IPS-15b (cell line): ENCODE results near the gene KCNAB2.

Experiments used
- H3K27me3 ChIP-seq: one replicate; pipeline ENCODE4 v1.6.1; 2013; ENCODE audit warnings: low read length; ENCODE audit not compliant: control insufficient read depth, insufficient read depth
- H3K36me3 ChIP-seq: one replicate; pipeline ENCODE4 v1.6.1; 2013; ENCODE audit warnings: low read length; ENCODE audit not compliant: control insufficient read depth, insufficient read depth
- H3K4me1 ChIP-seq: one replicate; pipeline ENCODE4 v1.6.1; 2013; ENCODE audit warnings: mild to moderate bottlenecking, low read length; ENCODE audit not compliant: control insufficient read depth, insufficient read depth
- H3K4me3 ChIP-seq: one replicate; pipeline ENCODE4 v1.5.1; 2013; ENCODE audit warnings: low read depth, low read length
- H3K9ac ChIP-seq: one replicate; pipeline ENCODE4 v1.6.1; 2013; ENCODE audit warnings: low read depth, mild to moderate bottlenecking, low read length
- H3K9me3 ChIP-seq: one replicate; pipeline ENCODE4 v1.6.1; 2013; ENCODE audit warnings: mild to moderate bottlenecking, low read length; ENCODE audit not compliant: control insufficient read depth, insufficient read depth

The KCNAB2 gene

GRCh38 chr1:6105763-6106162 lies 60.1 kb downstream of the KCNAB2 start:
- H3K4me1 ChIP-seq, result no peaks in the 10 kb centered on the region
- H3K9ac ChIP-seq, result no peak overlapping the region
- no peaks in the 10 kb centered on the region for H3K27me3 ChIP-seq
- H3K4me3 ChIP-seq, result no peak overlapping the region
- H3K36me3 ChIP-seq, result no peaks in the 10 kb centered on the region
- no peaks in the 10 kb centered on the region for H3K9me3 ChIP-seq

DNA sequence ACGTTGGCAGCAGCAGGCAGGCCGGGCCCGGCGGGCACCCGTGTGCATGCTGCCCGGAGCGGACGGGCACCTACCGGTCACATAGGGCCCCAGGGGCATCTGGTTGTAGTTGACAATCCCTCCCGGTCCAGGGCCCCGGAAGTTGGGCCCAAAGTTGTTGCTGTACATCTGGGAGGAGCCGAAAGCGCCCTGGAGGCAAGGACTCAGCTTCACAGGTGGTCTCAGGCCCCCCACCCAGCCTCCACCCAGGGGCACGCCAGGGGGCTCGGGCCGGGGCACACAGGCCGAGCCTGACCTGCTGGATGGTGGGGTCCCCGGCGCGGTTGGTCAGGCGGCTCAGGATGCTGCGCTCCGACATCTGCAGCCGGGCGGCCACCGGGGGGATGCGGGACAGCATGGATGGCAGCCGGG lies 60.6 kb downstream of the KCNAB2 start:
- Histone ChIP-seq H3K9me3 (no peaks in the 10 kb centered on the region), H3K4me1 (no peaks in the 10 kb centered on the region), H3K4me3 (no peak overlapping the region), H3K27me3 (no peaks in the 10 kb centered on the region), H3K9ac (no peak overlapping the region), H3K36me3 (no peaks in the 10 kb centered on the region)

DNA sequence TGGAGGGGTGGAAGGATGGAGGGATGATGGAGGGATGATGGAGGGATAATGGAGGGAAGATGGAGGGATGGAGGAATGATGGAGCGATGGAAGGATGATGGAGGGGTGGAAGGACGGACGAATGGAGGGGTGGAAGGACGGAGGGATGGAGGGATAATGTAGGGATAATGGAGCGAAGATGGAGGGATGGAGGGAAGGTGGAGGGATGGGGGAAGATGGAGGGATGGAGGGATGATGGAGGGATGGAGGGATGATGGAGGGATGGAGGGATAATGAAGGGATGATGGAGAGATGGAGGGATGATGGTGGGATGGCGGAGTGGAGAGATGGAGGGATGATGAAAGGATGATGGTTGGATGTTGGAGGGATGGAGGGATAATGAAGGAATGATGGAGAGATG lies 61.3 kb downstream of the KCNAB2 start:
- H3K9ac ChIP-seq, result no peak overlapping the region
- no peaks in the 10 kb centered on the region for H3K27me3 ChIP-seq
- no peaks in the 10 kb centered on the region for H3K9me3 ChIP-seq
- H3K36me3 ChIP-seq, result no peaks in the 10 kb centered on the region
- H3K4me1 ChIP-seq, result no peaks in the 10 kb centered on the region
- no peak overlapping the region for H3K4me3 ChIP-seq

DNA sequence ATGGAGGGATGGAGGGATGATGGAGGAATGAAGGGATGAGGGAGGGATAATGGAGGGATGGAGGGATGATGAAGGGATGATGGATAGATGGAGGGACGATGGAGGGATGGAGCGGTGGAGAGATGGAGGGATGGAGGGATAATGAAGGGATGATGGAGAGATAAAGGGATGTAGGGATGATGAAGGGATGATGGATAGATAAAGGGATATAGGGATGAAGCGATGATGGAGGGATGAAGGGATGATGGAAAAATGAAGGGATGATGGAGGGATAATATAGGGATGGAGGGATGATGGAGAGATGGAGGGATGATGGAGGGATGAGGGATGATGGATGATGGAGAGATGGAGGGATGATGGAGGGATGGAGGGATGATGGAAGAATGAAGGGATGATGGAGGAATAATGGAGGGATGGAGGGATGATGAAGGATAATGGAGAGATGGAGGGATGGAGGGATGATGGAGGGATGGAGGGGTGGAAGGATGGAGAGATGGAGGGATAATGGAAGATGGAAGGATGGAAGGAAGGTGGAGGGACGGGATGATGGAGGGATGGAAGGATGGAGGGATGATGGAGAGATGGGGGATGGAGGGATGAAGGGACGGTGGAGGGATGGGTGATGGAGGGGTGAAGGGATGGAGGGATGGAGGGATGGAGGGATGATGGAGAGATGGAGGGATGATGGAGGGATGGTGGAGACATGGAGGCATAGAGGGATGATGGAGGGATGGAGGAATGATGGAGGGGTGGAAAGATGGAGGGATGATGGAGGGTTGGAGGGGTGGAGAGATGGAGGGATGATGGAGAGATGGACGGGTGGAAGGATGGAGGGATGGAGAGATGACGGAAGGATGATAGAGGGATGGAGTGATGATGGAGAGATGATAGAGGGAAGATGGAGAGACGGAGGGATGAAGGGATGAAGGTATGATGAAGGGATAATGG lies 62.0 kb downstream of the KCNAB2 start:
- Histone ChIP-seq H3K36me3 (no peaks in the 10 kb centered on the region), H3K9me3 (no peaks in the 10 kb centered on the region), H3K9ac (no peak overlapping the region), H3K4me1 (no peaks in the 10 kb centered on the region), H3K27me3 (no peaks in the 10 kb centered on the region), H3K4me3 (no peak overlapping the region)

- Histone ChIP-seq H3K9ac (no peak overlapping the region), H3K4me3 (no peak overlapping the region), H3K4me1 (no peaks in the 10 kb centered on the region), H3K27me3 (no peaks in the 10 kb centered on the region), H3K36me3 (no peaks in the 10 kb centered on the region), H3K9me3 (no peaks in the 10 kb centered on the region)
Measured at GRCh38 chr1:6108476-6108875, 62.8 kb downstream of the KCNAB2 start.

DNA sequence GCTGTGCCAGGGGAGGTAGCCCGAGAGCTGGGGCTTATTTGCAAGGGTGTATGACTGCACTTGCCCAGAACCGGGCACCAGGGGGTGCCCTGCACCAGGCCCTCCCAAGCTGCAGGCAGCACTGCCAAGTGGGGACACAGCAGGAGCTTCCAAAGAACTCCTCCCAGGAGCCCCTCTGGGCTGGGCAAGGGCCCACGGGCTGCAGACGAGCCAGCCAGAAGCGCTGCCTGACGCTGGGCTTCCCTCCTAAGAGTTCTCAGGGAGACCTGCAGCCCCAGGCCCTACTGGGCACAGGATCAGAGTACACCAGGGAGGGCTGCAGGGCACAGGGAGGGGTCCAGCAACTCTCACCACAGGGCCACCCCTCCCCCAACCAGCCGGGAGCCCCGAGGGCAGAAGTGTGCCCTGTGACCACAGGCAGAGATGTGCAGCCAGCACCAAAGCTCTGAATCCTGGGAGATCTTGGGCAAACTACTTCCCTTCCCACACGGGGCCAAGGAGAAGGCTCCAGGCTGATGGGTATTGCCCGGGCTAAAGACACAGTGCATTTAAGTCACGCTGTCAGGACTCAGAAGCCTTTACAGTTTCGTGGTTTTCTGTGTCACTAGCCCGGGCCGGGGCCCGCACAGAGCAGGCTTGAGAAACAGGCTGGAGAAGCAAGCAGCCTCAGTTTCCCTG lies 63.4 kb downstream of the KCNAB2 start:
- H3K36me3 ChIP-seq, result no peaks in the 10 kb centered on the region
- H3K9me3 ChIP-seq, result no peaks in the 10 kb centered on the region
- no peak overlapping the region for H3K9ac ChIP-seq
- no peaks in the 10 kb centered on the region for H3K27me3 ChIP-seq
- H3K4me3 ChIP-seq, result no peak overlapping the region
- H3K4me1 ChIP-seq, result no peaks in the 10 kb centered on the region

GRCh38 chr1:6109688-6110087 lies 64.0 kb downstream of the KCNAB2 start:
- H3K36me3 ChIP-seq, result no peaks in the 10 kb centered on the region
- no peak overlapping the region for H3K9ac ChIP-seq
- H3K4me3 ChIP-seq, result no peak overlapping the region
- H3K4me1 ChIP-seq, result no peaks in the 10 kb centered on the region
- H3K27me3 ChIP-seq, result no peaks in the 10 kb centered on the region
- H3K9me3 ChIP-seq, result no peaks in the 10 kb centered on the region

GRCh38 chr1:6110326-6110725 lies 64.6 kb downstream of the KCNAB2 start:
- Histone ChIP-seq H3K27me3 (no peaks in the 10 kb centered on the region), H3K9ac (no peak overlapping the region), H3K36me3 (no peaks in the 10 kb centered on the region), H3K9me3 (no peaks in the 10 kb centered on the region), H3K4me3 (no peak overlapping the region), H3K4me1 (no peaks in the 10 kb centered on the region)

GRCh38 chr1:6111571-6111970 lies 65.9 kb downstream of the KCNAB2 start:
- Histone ChIP-seq H3K36me3 (no peaks in the 10 kb centered on the region), H3K9ac (no peak overlapping the region), H3K4me3 (no peak overlapping the region), H3K9me3 (no peaks in the 10 kb centered on the region), H3K4me1 (no peaks in the 10 kb centered on the region), H3K27me3 (no peaks in the 10 kb centered on the region)

DNA sequence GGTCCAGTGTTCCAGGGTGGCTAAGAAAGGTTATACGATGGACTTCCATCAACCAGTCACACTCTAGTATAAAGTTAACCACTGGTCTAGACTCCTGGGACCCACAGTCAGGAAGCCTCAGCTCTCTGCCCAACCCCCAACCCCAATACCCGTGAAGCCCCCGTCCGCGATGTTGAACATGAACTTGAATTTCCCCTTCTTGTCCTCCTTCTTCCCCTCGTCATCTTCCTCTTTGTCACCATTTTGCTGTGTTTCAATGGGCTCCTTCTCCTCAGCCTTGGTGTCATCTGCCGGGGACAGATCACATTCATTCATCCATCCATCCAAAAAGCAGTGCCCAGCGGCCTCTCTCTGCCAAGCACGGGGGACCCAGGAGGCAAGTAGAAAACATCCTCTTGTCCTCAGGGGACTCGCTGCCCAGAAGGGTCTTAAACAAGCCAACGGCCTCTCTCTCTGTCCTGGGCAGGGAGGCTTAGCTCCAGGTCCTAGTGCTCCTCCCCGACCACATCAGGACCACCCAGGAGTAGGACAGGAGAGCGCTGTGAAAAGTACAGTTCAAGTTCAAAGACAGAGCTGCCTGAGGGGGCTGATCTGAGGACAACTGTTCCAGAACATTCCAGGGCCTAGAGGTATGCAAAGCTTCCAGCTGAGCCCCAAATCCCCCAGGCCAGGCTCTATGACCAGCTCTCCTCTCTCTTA lies 66.5 kb downstream of the KCNAB2 start:
- Histone ChIP-seq H3K4me3 (no peak overlapping the region), H3K27me3 (no peaks in the 10 kb centered on the region), H3K9ac (no peak overlapping the region), H3K4me1 (no peaks in the 10 kb centered on the region), H3K36me3 (no peaks in the 10 kb centered on the region), H3K9me3 (no peaks in the 10 kb centered on the region)

DNA sequence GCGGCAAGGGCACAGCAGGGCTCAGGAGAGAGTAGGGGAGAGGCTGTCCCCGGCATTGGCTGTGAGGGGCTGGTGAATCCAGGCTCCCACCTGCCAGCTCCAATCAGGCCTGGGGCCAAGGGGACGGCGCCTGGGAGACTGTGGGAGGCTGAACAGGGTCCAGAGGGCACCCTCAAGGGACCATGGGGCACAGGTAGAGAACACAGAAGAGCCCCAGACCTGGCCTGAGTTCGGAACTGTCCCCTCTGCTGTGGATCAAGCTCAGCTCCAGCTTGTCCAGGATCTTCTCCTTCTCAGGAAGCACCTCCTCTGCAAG lies 67.0 kb downstream of the KCNAB2 start:
- Histone ChIP-seq H3K27me3 (no peaks in the 10 kb centered on the region), H3K4me3 (no peak overlapping the region), H3K9ac (no peak overlapping the region), H3K9me3 (no peaks in the 10 kb centered on the region), H3K4me1 (no peaks in the 10 kb centered on the region), H3K36me3 (no peaks in the 10 kb centered on the region)

- Histone ChIP-seq H3K4me1 (no peaks in the 10 kb centered on the region), H3K9ac (no peak overlapping the region), H3K27me3 (no peaks in the 10 kb centered on the region), H3K4me3 (no peak overlapping the region), H3K36me3 (no peaks in the 10 kb centered on the region), H3K9me3 (no peaks in the 10 kb centered on the region)
Measured at GRCh38 chr1:6113116-6113515, 67.4 kb downstream of the KCNAB2 start.
